ENCODE data around the gene N4BP3.

N4BP3 gene

GRCh38 chr5:178147406-178147805 lies 34.1 kb downstream of the N4BP3 start:
- no peak for DNase-seq (ENCODE audit: low read depth in 1 of 2, low spot score in 1 of 2)

- no peak for DNase-seq (ENCODE audit: low read depth in 1 of 2, low spot score in 1 of 2)
Measured at GRCh38 chr5:178149199-178149932, 36.0 kb downstream of the N4BP3 start.

- no peak for DNase-seq (ENCODE audit: low read depth in 1 of 2, low spot score in 1 of 2)
Measured at GRCh38 chr5:178150977-178151734, 37.8 kb downstream of the N4BP3 start.

- DNase-seq (ENCODE audit: low read depth in 1 of 2, low spot score in 1 of 2) = no peak
Measured at GRCh38 chr5:178152491-178153444, 39.4 kb downstream of the N4BP3 start.

GRCh38 chr5:178153530-178154340 lies 40.4 kb downstream of the N4BP3 start, which contains the start of gene NHP2:
Gene NHP2, minus strand, starts transcription at chr5:178153885. Its CDS starts 68 bp downstream, at chr5:178153817.
- peak; percentile 96 to 99 for DNase-seq (ENCODE audit: low read depth in 1 of 2, low spot score in 1 of 2)

- DNase-seq (ENCODE audit: low read depth in 1 of 2, low spot score in 1 of 2) = no peak
Measured at GRCh38 chr5:178155065-178155464, 41.7 kb downstream of the N4BP3 start.

- no peak for DNase-seq (ENCODE audit: low read depth in 1 of 2, low spot score in 1 of 2)
Measured at GRCh38 chr5:178160176-178160575, 46.8 kb downstream of the N4BP3 start.

GRCh38 chr5:178162481-178162880 lies 49.1 kb downstream of the N4BP3 start:
- DNase-seq (ENCODE audit: low read depth in 1 of 2, low spot score in 1 of 2) = no peak

- peak; percentile 88 to 96 for DNase-seq (ENCODE audit: low read depth in 1 of 2, low spot score in 1 of 2)
Measured at GRCh38 chr5:178163772-178164735, 50.7 kb downstream of the N4BP3 start.

GRCh38 chr5:178165581-178165980 lies 52.2 kb downstream of the N4BP3 start:
- no peak for DNase-seq (ENCODE audit: low read depth in 1 of 2, low spot score in 1 of 2)

- no peak for DNase-seq (ENCODE audit: low read depth in 1 of 2, low spot score in 1 of 2)
Measured at GRCh38 chr5:178170455-178170854, 57.1 kb downstream of the N4BP3 start.

GRCh38 chr5:178174456-178174855 lies 61.1 kb downstream of the N4BP3 start:
- DNase-seq (ENCODE audit: low read depth in 1 of 2, low spot score in 1 of 2) = no peak

Data from activated CD4-positive, alpha-beta T cell treated with anti-CD3 and anti-CD28 coated beads, Interleukin-2, amount 50 U/mL, for 24 hours (primary cell).